Ovary (tissue), 3 donors: ENCODE measurements around the gene MYBPC3.

ENCODE experiments used
- EP300 ChIP-seq: sonication (generic); formaldehyde crosslinking; IDR thresholded peaks from one replicate; pipeline ENCODE4 v1.6.1; 2017; ENCODE audit warnings: antibody characterized with exemption
- POLR2A ChIP-seq: fragments of 450-650 bp; IDR thresholded peaks from one replicate; pipeline ENCODE4 v1.6.1; 2017; ENCODE audit warnings: antibody characterized with exemption, mild to moderate bottlenecking, moderate library complexity
- TF ChIP-seq, protein P1 (sequence below), 3 donors: fragments of 450-650 bp in 2 of 3; fragments of 200-600 bp in 1 of 3; IDR thresholded peaks; one replicate each; pipeline versions ENCODE4 v1.5.1 to v1.8.0; 2016 to 2022; ENCODE audit warnings: antibody characterized with exemption in 3 of 3, mild to moderate bottlenecking in 1 of 3
- donor health status: DM: no; HTN: no; CAD: no.

DNA sequence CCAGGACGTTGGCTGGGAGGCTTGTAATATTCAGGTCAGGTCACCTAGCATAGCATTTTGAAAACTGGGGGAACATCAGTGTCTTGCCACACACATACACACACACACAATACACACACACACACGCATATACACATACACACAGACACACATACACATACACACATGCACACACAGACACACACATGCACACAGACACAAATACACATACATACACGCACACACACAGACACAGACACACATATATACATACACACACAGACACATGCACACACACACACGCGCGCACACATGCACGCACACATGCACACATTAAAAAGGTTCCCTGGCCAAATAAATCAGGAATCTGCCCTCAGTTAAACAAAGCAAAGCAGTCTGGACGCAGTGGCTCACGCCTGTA lies 12.5 kb downstream of the MYBPC3 start:
- TF ChIP-seq, protein P1, sequence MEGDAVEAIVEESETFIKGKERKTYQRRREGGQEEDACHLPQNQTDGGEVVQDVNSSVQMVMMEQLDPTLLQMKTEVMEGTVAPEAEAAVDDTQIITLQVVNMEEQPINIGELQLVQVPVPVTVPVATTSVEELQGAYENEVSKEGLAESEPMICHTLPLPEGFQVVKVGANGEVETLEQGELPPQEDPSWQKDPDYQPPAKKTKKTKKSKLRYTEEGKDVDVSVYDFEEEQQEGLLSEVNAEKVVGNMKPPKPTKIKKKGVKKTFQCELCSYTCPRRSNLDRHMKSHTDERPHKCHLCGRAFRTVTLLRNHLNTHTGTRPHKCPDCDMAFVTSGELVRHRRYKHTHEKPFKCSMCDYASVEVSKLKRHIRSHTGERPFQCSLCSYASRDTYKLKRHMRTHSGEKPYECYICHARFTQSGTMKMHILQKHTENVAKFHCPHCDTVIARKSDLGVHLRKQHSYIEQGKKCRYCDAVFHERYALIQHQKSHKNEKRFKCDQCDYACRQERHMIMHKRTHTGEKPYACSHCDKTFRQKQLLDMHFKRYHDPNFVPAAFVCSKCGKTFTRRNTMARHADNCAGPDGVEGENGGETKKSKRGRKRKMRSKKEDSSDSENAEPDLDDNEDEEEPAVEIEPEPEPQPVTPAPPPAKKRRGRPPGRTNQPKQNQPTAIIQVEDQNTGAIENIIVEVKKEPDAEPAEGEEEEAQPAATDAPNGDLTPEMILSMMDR (IDR thresholded peaks at IDR 0.05): no peak
- TF ChIP-seq POLR2A (no peak), EP300 (no peak)
